ENCODE measurements around the gene TTC27. TPM values are rescaled to one million over a fixed set of nuclear protein-coding genes. Genes with fewer than 3 reads are reported as not detected.
A peak's percentile ranks its signal among the peaks of the same experiment; 100 is the strongest.

Gene TTC27
- polyA plus RNA-seq, 1 experiment, result 28.9 TPM

- H3K9me3 ChIP-seq (ENCODE audit: control insufficient read depth, insufficient read depth, low read length), result no peaks in the 10 kb centered on the region
- no peaks in the 10 kb centered on the region for H3K27me3 ChIP-seq (ENCODE audit: control insufficient read depth, insufficient read depth, low read length)
- peak; percentile 39 for DNase-seq (ENCODE audit: low read depth, low spot score)
- ChIA-PET CTCF (no interaction called here), POLR2A (no interaction called here)
- peak overlapping the region; percentile 75 for H3K27ac ChIP-seq (ENCODE audit: low read depth, low read length)
- no peak overlapping the region for H3K4me3 ChIP-seq (ENCODE audit: low read depth, low read length)
- TF ChIP-seq, protein P1, sequence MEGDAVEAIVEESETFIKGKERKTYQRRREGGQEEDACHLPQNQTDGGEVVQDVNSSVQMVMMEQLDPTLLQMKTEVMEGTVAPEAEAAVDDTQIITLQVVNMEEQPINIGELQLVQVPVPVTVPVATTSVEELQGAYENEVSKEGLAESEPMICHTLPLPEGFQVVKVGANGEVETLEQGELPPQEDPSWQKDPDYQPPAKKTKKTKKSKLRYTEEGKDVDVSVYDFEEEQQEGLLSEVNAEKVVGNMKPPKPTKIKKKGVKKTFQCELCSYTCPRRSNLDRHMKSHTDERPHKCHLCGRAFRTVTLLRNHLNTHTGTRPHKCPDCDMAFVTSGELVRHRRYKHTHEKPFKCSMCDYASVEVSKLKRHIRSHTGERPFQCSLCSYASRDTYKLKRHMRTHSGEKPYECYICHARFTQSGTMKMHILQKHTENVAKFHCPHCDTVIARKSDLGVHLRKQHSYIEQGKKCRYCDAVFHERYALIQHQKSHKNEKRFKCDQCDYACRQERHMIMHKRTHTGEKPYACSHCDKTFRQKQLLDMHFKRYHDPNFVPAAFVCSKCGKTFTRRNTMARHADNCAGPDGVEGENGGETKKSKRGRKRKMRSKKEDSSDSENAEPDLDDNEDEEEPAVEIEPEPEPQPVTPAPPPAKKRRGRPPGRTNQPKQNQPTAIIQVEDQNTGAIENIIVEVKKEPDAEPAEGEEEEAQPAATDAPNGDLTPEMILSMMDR (IDR thresholded peaks at IDR 0.05; ENCODE audit: low read depth, low read length), result no peak
These were observed 19.4 kb downstream of the TTC27 start for GRCh38 chr2:32647180-32647651.

- no peak for DNase-seq (ENCODE audit: low read depth, low spot score)
- TF ChIP-seq, protein P1 (IDR thresholded peaks at IDR 0.05; ENCODE audit: low read depth, low read length), result no peak
- CTCF ChIA-PET, result no interaction called here
- Histone ChIP-seq H3K27me3 (ENCODE audit: control insufficient read depth, insufficient read depth, low read length) (no peaks in the 10 kb centered on the region), H3K27ac (ENCODE audit: low read depth, low read length) (no peak overlapping the region), H3K4me3 (ENCODE audit: low read depth, low read length) (no peak overlapping the region), H3K9me3 (ENCODE audit: control insufficient read depth, insufficient read depth, low read length) (no peaks in the 10 kb centered on the region)
- POLR2A ChIA-PET, result no interaction called here
These were observed 24.8 kb downstream of the TTC27 start for GRCh38 chr2:32652555-32653209.

GRCh38 chr2:32656069-32656468, 28.2 kb downstream of the TTC27 start:
- no peaks in the 10 kb centered on the region for H3K9me3 ChIP-seq (ENCODE audit: control insufficient read depth, insufficient read depth, low read length)
- ChIA-PET POLR2A (interaction anchor here (0.7 kb wide), 1 partner anchor 88 kb away, joined by 3 read pairs; no protein-coding TSS in a partner anchor), CTCF (no interaction called here)
- no peak for DNase-seq (ENCODE audit: low read depth, low spot score)
- TF ChIP-seq, protein P1 (IDR thresholded peaks at IDR 0.05; ENCODE audit: low read depth, low read length), result no peak
- H3K4me3 ChIP-seq (ENCODE audit: low read depth, low read length), result no peak overlapping the region
- H3K27ac ChIP-seq (ENCODE audit: low read depth, low read length), result no peak overlapping the region
- no peaks in the 10 kb centered on the region for H3K27me3 ChIP-seq (ENCODE audit: control insufficient read depth, insufficient read depth, low read length)

GRCh38 chr2:32663864-32664263, 36.0 kb downstream of the TTC27 start:
- TF ChIP-seq, protein P1 (IDR thresholded peaks at IDR 0.05; ENCODE audit: low read depth, low read length), result no peak
- ChIA-PET CTCF (no interaction called here), POLR2A (interaction anchor here (0.7 kb wide), 1 partner anchor 908 kb away, joined by 6 read pairs; no protein-coding TSS in a partner anchor)
- Histone ChIP-seq H3K4me3 (ENCODE audit: low read depth, low read length) (no peak overlapping the region), H3K27me3 (ENCODE audit: control insufficient read depth, insufficient read depth, low read length) (no peaks in the 10 kb centered on the region), H3K27ac (ENCODE audit: low read depth, low read length) (no peak overlapping the region), H3K9me3 (ENCODE audit: control insufficient read depth, insufficient read depth, low read length) (no peaks in the 10 kb centered on the region; the same call in 1 of the 2 replicates)
- DNase-seq (ENCODE audit: low read depth, low spot score), result no peak

DNA sequence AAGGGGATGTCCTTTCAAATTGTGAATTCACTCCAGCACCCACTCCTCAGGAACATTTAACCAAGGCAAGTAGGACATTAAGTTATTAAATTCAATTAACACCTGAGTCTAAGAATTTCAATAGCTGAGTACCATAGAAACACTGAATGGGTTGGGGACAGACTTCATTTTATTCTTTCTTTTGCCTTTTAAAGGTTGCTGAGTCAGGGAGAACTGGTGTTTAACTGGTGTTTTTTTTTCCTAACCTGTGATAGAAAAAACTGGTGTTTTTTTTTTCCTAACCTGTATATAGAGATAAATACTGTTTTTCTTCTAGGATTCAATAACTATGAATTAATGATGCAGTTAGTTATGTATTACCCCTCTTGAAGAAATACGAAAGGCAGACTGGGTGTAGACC, 38.9 kb downstream of the TTC27 start:
- TF ChIP-seq, protein P1 (IDR thresholded peaks at IDR 0.05; ENCODE audit: low read depth, low read length), result no peak
- Histone ChIP-seq H3K27ac (ENCODE audit: low read depth, low read length) (no peak overlapping the region), H3K4me3 (ENCODE audit: low read depth, low read length) (no peak overlapping the region), H3K27me3 (ENCODE audit: control insufficient read depth, insufficient read depth, low read length) (no peaks in the 10 kb centered on the region), H3K9me3 (ENCODE audit: control insufficient read depth, insufficient read depth, low read length) (no peaks in the 10 kb centered on the region; the same call in 1 of the 2 replicates)
- POLR2A ChIA-PET, result no interaction called here
- DNase-seq (ENCODE audit: low read depth, low spot score), result no peak
- CTCF ChIA-PET, result no interaction called here
